Measurements from ENCODE around the gene PTPN9. TPM values are rescaled to one million over a fixed set of nuclear protein-coding genes. Genes with fewer than 3 reads are reported as not detected.
"Not testable (repeated sequence)": the region's sequence is repeated elsewhere in the genome, so short reads cannot be mapped to it uniquely, and the experiment has no call there.

The PTPN9 gene
- total and polyA plus RNA-seq, 9 donors, result 16.2 to 34.4 (median 22.9) TPM

- Histone ChIP-seq H3K36me3 (ENCODE audit: control insufficient read depth, insufficient read depth, low read length) (peaks cover 78% of the 10 kb centered on the region), H3K4me1 (ENCODE audit: control insufficient read depth, insufficient read depth, low read length) (no peaks in the 10 kb centered on the region), H3K27me3 (ENCODE audit: control insufficient read depth, insufficient read depth, low read length) (no peaks in the 10 kb centered on the region), H3K4me3 (ENCODE audit: low read length) (no peak overlapping the region), H3K9me3 (replicated peaks; ENCODE audit: control insufficient read depth, low read depth, low read length) (no peaks in the 10 kb centered on the region), H3K27ac (ENCODE audit: low read length) (no peak overlapping the region)
- WGBS (ENCODE audit: insufficient coverage), result 80% methylated on average over 1 of the region's 8 CpGs
- DNase-seq, result no peak
These were observed 26.9 kb upstream of the PTPN9 start for GRCh38 chr15:75606026-75606425.

DNA sequence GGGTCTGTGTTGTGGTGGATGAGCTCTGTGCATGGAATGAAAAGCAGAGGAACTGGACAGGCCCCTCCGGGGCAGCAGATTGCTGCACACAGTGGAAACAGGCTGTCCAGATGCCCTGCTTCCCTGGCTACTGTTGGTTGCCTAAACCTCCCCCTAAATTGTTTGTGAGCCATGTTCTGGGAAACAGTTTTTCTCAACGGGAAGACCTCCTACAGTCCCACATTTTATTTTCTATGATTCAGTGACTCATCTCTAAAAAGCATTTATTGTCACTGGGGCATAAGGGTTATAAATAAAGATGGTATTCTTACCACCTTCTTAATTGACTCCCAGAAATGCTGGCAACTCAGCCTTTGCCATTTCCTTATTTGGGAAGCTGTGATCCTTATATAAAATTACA lies 20.3 kb upstream of the PTPN9 start:
- WGBS (ENCODE audit: insufficient coverage), result 100% methylated on average over 1 of the region's 2 CpGs
- no peaks in the 10 kb centered on the region for H3K27me3 ChIP-seq (ENCODE audit: control insufficient read depth, insufficient read depth, low read length)
- no peaks in the 10 kb centered on the region for H3K4me1 ChIP-seq (ENCODE audit: control insufficient read depth, insufficient read depth, low read length)
- H3K9me3 ChIP-seq (replicated peaks; ENCODE audit: control insufficient read depth, low read depth, low read length), result no peaks in the 10 kb centered on the region
- H3K4me3 ChIP-seq (ENCODE audit: low read length), result no peak overlapping the region
- no peak for DNase-seq
- H3K27ac ChIP-seq (ENCODE audit: low read length), result no peak overlapping the region
- H3K36me3 ChIP-seq (ENCODE audit: control insufficient read depth, insufficient read depth, low read length), result peaks cover 78% of the 10 kb centered on the region

- Histone ChIP-seq H3K27me3 (ENCODE audit: control insufficient read depth, insufficient read depth, low read length) (no peaks in the 10 kb centered on the region), H3K9me3 (replicated peaks; ENCODE audit: control insufficient read depth, low read depth, low read length) (no peaks in the 10 kb centered on the region), H3K4me1 (ENCODE audit: control insufficient read depth, insufficient read depth, low read length) (no peaks in the 10 kb centered on the region), H3K27ac (ENCODE audit: low read length) (no peak overlapping the region), H3K4me3 (ENCODE audit: low read length) (no peak overlapping the region), H3K36me3 (ENCODE audit: control insufficient read depth, insufficient read depth, low read length) (peaks cover 81% of the 10 kb centered on the region)
- no peak for DNase-seq
- 100% methylated on average over 1 of the region's 4 CpGs for WGBS (ENCODE audit: insufficient coverage)
These were observed 19.2 kb upstream of the PTPN9 start for GRCh38 chr15:75598361-75598760.

DNA sequence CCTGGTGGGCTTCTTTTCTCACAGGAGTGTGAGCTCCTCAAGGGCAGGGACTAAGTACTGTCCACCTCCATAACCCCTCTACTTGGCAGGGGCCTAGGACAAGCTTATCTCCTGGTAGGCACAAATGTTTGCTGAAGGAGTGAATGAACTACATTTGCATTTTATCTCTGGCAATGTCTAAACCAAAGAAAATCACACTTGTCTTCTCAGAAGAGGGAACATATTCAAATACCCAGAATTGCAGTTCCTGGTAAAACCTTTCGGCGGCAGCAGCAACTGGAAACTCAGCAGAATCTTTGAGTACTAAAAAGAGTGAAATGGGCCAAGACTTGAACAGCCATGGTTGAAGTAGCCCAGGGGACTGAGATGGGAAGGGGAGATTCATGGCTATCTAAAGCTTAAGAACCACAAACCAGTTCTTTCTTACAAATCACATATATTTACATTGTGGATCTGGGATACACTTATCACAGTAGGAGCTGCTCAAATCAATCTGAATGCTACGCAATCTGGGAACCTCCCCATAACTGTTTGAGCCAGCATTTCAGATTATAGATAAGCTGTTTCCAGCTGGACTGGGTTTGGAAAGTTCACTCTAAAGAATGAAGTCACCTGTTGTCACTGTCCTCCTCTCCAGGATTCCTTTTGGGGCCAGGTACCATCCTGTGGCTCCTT lies 18.7 kb upstream of the PTPN9 start:
- WGBS (ENCODE audit: insufficient coverage), result no CpG with 5 or more reads among the region's 3 CpGs
- DNase-seq, result peak; percentile 32
- no peaks in the 10 kb centered on the region for H3K4me1 ChIP-seq (ENCODE audit: control insufficient read depth, insufficient read depth, low read length)
- H3K27me3 ChIP-seq (ENCODE audit: control insufficient read depth, insufficient read depth, low read length), result no peaks in the 10 kb centered on the region
- H3K4me3 ChIP-seq (ENCODE audit: low read length), result no peak overlapping the region
- no peaks in the 10 kb centered on the region for H3K9me3 ChIP-seq (replicated peaks; ENCODE audit: control insufficient read depth, low read depth, low read length)
- H3K27ac ChIP-seq (ENCODE audit: low read length), result no peak overlapping the region
- H3K36me3 ChIP-seq (ENCODE audit: control insufficient read depth, insufficient read depth, low read length), result peaks cover 80% of the 10 kb centered on the region

GRCh38 chr15:75596703-75597345 lies 17.7 kb upstream of the PTPN9 start:
- no peak for DNase-seq
- H3K36me3 ChIP-seq (ENCODE audit: control insufficient read depth, insufficient read depth, low read length), result peaks cover 75% of the 10 kb centered on the region
- 100% methylated on average over 1 of the region's 3 CpGs for WGBS (ENCODE audit: insufficient coverage)

GRCh38 chr15:75594276-75594675 lies 15.2 kb upstream of the PTPN9 start:
- no CpG with 5 or more reads among the region's 9 CpGs for WGBS (ENCODE audit: insufficient coverage)
- Histone ChIP-seq H3K4me3 (ENCODE audit: low read length) (no peak overlapping the region), H3K27ac (ENCODE audit: low read length) (no peak overlapping the region), H3K9me3 (replicated peaks; ENCODE audit: control insufficient read depth, low read depth, low read length) (no peaks in the 10 kb centered on the region), H3K36me3 (ENCODE audit: control insufficient read depth, insufficient read depth, low read length) (peaks cover 57% of the 10 kb centered on the region), H3K4me1 (ENCODE audit: control insufficient read depth, insufficient read depth, low read length) (no peaks in the 10 kb centered on the region), H3K27me3 (ENCODE audit: control insufficient read depth, insufficient read depth, low read length) (no peaks in the 10 kb centered on the region)
- DNase-seq, result no peak

More at GRCh38 chr15:75596703-75597345, 17.7 kb upstream of the PTPN9 start:
- no peaks in the 10 kb centered on the region for H3K9me3 ChIP-seq (replicated peaks; ENCODE audit: control insufficient read depth, low read depth, low read length)
- H3K4me1 ChIP-seq (ENCODE audit: control insufficient read depth, insufficient read depth, low read length), result no peaks in the 10 kb centered on the region
- no peak overlapping the region for H3K4me3 ChIP-seq (ENCODE audit: low read length)
- no peak overlapping the region for H3K27ac ChIP-seq (ENCODE audit: low read length)
- H3K27me3 ChIP-seq (ENCODE audit: control insufficient read depth, insufficient read depth, low read length), result no peaks in the 10 kb centered on the region

DNA sequence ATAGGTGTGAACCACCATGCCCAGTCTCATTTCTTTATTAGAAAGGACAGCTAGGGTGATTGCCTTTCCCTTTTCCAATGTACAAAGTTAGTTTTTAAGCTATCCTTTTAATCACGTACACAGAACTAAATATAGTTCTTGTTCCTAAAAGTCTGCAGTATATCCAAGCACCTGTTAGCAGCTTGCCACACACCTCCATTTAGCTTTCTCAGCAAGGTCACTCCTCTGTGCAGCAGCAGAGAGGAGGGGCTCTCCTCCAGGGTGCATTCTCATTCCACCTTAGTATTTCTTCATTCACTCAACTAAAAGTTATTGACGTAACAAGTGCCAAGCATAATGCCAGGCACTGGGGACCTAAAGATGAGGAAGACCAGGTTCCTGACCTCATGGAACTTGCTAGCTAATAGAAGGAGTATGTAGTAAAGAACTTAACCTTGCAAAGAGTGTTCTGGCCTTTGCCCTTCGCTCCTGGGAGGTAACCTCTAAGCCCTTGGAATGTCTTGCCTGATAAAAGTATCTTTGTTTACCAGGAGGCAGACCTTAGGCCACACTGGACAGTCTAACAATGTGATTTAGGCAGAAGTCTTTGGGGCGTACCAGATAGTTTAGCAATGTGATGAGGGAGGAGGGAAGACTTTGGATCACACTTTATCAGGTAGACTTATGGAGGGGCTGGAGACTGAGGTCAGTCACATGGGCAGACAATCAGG lies 12.7 kb upstream of the PTPN9 start:
- WGBS (ENCODE audit: insufficient coverage), result 73% methylated on average over 2 of the region's 4 CpGs
- Histone ChIP-seq H3K27ac (ENCODE audit: low read length) (no peak overlapping the region), H3K4me3 (ENCODE audit: low read length) (no peak overlapping the region), H3K27me3 (ENCODE audit: control insufficient read depth, insufficient read depth, low read length) (no peaks in the 10 kb centered on the region), H3K4me1 (ENCODE audit: control insufficient read depth, insufficient read depth, low read length) (no peaks in the 10 kb centered on the region), H3K9me3 (replicated peaks; ENCODE audit: control insufficient read depth, low read depth, low read length) (no peaks in the 10 kb centered on the region), H3K36me3 (ENCODE audit: control insufficient read depth, insufficient read depth, low read length) (peaks cover 36% of the 10 kb centered on the region)
- DNase-seq, result no peak

DNA sequence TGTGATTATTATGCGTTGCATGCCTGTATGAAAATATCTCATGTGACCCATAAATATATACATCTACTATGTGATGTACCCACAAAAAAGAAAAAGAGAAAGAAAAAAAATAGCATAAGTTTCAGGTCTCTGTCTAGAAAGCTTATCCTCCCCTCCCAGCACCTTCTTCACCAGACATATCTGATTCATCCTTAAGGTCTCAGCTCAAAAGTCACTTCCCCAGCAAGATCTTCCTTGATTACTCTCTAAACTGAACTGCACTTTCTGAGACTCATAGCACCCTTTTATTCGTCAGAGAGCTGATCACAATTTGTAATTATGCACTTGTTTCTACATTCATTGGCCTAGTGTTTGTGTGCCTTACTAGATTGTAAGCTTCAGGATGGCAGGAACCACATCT lies 11.1 kb upstream of the PTPN9 start:
- Histone ChIP-seq H3K27me3 (ENCODE audit: control insufficient read depth, insufficient read depth, low read length) (no peaks in the 10 kb centered on the region), H3K9me3 (replicated peaks; ENCODE audit: control insufficient read depth, low read depth, low read length) (no peaks in the 10 kb centered on the region), H3K4me1 (ENCODE audit: control insufficient read depth, insufficient read depth, low read length) (no peaks in the 10 kb centered on the region), H3K4me3 (ENCODE audit: low read length) (no peak overlapping the region), H3K27ac (ENCODE audit: low read length) (no peak overlapping the region), H3K36me3 (ENCODE audit: control insufficient read depth, insufficient read depth, low read length) (peaks cover 25% of the 10 kb centered on the region)
- whole genome bisulfite sequencing (ENCODE audit: insufficient coverage), result no CpG with 5 or more reads among the region's 2 CpGs
- DNase-seq, result no peak

- peaks cover 15% of the 10 kb centered on the region for H3K36me3 ChIP-seq (ENCODE audit: control insufficient read depth, insufficient read depth, low read length)
- no peak for DNase-seq
- WGBS (ENCODE audit: insufficient coverage), result 100% methylated on average over 2 of the region's 5 CpGs
- H3K27me3 ChIP-seq (ENCODE audit: control insufficient read depth, insufficient read depth, low read length), result no peaks in the 10 kb centered on the region
- H3K4me1 ChIP-seq (ENCODE audit: control insufficient read depth, insufficient read depth, low read length), result peaks cover 2% of the 10 kb centered on the region
- H3K4me3 ChIP-seq (ENCODE audit: low read length), result no peak overlapping the region
- H3K9me3 ChIP-seq (replicated peaks; ENCODE audit: control insufficient read depth, low read depth, low read length), result no peaks in the 10 kb centered on the region
- H3K27ac ChIP-seq (ENCODE audit: low read length), result no peak overlapping the region
These were observed 10.0 kb upstream of the PTPN9 start for GRCh38 chr15:75589071-75589470.

GRCh38 chr15:75586422-75586821 lies 7.3 kb upstream of the PTPN9 start:
- DNase-seq; H3K4me3 ChIP-seq (ENCODE audit: low read length); H3K27me3 ChIP-seq (ENCODE audit: control insufficient read depth, insufficient read depth, low read length); H3K9me3 ChIP-seq (replicated peaks; ENCODE audit: control insufficient read depth, low read depth, low read length); H3K27ac ChIP-seq (ENCODE audit: low read length); H3K36me3 ChIP-seq (ENCODE audit: control insufficient read depth, insufficient read depth, low read length); H3K4me1 ChIP-seq (ENCODE audit: control insufficient read depth, insufficient read depth, low read length): not testable (repeated sequence)
- WGBS (ENCODE audit: insufficient coverage), result no CpG with 5 or more reads among the region's 5 CpGs
